ENCODE results near the gene ADIPOR2. TPM values are rescaled to one million over a fixed set of nuclear protein-coding genes. Genes with fewer than 3 reads are reported as not detected.
A peak's percentile ranks its signal among the peaks of the same experiment; 100 is the strongest.

ADIPOR2 gene
- total RNA-seq, 2 donors from 2014 or later: 35.3 to 45.5 TPM

GRCh38 chr12:1796515-1797010 is 105.7 kb downstream of the ADIPOR2 start:
- DNase-seq (ENCODE audit: low spot score in 2 of 2): peak; percentile 58 to 73
- peak; percentile 39 to 57 for ATAC-seq
- no peaks in the 10 kb centered on the region for H3K9me3 Mint-ChIP-seq
- H3K36me3 Mint-ChIP-seq: no peaks in the 10 kb centered on the region
- H3K27ac Mint-ChIP-seq: peak overlapping the region; percentile 92 to 94

- peak in 1 of 2 donors; percentile 58 for DNase-seq (ENCODE audit: low spot score in 2 of 2)
- H3K27ac Mint-ChIP-seq: peak overlapping the region; percentile 93 to 94
- H3K36me3 Mint-ChIP-seq: no peaks in the 10 kb centered on the region
- ATAC-seq: peak; percentile 14 to 39
- H3K9me3 Mint-ChIP-seq: no peaks in the 10 kb centered on the region
Measured at GRCh38 chr12:1797011-1797901, 106.4 kb downstream of the ADIPOR2 start.

GRCh38 chr12:1797991-1798640 is 107.2 kb downstream of the ADIPOR2 start:
- ATAC-seq (no peak), DNase-seq (ENCODE audit: low spot score in 2 of 2) (peak in 1 of 2 donors; percentile 59)
- Mint-ChIP-seq H3K9me3 (no peaks in the 10 kb centered on the region), H3K36me3 (no peaks in the 10 kb centered on the region), H3K27ac (no peak overlapping the region)

GRCh38 chr12:1798641-1799020 is 107.8 kb downstream of the ADIPOR2 start:
- H3K9me3 Mint-ChIP-seq: no peaks in the 10 kb centered on the region
- H3K27ac Mint-ChIP-seq: no peak overlapping the region
- DNase-seq (ENCODE audit: low spot score in 2 of 2) (peak in 1 of 2 donors; percentile 52), ATAC-seq (no peak)
- H3K36me3 Mint-ChIP-seq: no peaks in the 10 kb centered on the region

DNA sequence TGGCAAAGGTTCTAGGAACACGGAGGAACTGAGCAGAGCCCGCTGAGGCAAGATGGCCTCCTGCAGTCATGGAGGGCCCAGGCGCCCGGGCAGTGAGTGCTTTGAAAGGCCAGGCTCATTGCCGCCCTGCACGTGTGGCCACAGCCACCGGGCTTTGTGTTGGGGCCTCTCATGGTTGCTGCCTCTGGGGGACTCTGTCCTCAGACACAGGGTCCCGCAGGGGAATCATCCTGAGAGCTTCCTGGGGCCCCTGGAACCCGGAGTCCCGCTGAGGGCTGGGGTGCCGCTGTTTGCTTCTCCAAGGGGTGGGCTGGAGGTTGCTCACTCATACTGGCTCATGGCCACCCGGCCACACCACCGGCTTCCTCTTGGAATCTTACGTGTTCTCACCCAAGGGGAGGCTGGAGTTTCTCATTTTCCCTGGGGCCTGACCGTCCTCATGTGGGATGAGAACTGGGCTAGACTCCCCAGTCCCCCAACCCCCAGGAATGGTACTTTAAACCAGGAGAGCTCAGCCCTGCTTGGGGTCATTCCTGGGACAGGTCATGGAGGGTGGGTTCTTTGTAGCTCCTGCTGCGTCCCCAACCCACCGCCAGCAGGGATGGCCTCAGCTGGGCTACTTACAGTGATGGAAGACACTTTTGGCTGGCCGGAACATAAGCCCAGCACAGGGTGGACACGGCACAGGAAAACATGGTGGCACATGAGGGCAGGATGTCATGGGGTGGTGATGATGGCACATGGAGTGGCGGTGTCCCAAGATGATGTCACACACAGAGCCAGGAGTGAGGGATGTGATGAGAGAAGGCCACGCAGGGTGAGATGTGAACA is 108.4 kb downstream of the ADIPOR2 start:
- ATAC-seq (no peak), DNase-seq (ENCODE audit: low spot score in 2 of 2) (peak in 1 of 2 donors; percentile 56)
- Mint-ChIP-seq H3K36me3 (no peaks in the 10 kb centered on the region), H3K9me3 (peaks cover under 1 to 1% of the 10 kb centered on the region in 2 donors), H3K27ac (no peak overlapping the region)

- DNase-seq (ENCODE audit: low spot score in 2 of 2) (peak in 1 of 2 donors; percentile 50), ATAC-seq (no peak)
- H3K27ac Mint-ChIP-seq: no peak overlapping the region
- peaks cover 4 to 5% of the 10 kb centered on the region in 2 donors for H3K9me3 Mint-ChIP-seq
- H3K36me3 Mint-ChIP-seq: no peaks in the 10 kb centered on the region
Measured at GRCh38 chr12:1799882-1800400, 109.1 kb downstream of the ADIPOR2 start.

DNA sequence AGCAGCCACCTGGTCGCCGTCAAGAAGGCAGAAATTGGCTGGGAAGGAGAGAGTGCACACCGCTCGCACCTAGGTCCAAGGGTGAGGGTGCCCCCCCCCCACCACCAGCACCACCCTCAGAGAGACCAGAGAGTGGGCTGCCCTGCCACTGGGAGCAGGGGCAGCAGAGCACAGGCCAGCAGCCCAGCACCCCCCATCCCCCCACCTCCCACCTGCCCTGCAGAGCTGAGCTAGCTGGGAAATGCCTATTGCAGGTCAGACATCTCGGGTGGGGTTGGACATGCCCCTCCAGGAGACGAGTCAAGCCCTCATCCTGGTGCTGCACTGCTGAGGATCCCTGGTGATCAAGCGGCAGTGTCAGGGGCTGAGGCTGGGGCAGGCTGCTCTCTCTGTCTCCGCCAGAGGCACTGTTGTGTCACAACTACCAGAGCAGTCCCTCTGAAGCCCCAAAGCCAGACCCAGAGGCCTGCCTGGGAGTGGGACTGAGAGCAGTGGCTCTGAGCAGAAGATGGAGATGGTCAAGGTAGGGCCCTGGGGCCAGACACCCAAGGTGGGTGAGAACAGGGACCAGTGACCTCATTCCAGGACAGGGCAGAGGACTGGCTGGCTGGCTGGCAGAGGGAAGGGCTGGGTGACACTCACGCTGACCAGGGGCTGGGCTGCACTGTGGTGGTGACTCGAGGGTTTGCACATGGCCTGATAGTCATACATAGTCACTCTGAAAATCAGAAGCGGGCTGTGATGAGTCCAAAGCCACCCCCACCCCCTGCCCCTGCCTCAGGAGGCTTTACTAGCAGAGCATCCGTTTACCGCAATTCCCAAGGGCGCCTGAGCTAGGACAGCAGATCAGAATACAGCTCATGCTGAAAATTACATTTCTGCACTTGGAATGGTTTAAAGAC is 109.8 kb downstream of the ADIPOR2 start:
- no peaks in the 10 kb centered on the region for H3K36me3 Mint-ChIP-seq
- peaks cover 4 to 5% of the 10 kb centered on the region in 2 donors for H3K9me3 Mint-ChIP-seq
- ATAC-seq (no peak), DNase-seq (ENCODE audit: low spot score in 2 of 2) (peak in 1 of 2 donors; percentile 51)
- H3K27ac Mint-ChIP-seq: no peak overlapping the region

DNA sequence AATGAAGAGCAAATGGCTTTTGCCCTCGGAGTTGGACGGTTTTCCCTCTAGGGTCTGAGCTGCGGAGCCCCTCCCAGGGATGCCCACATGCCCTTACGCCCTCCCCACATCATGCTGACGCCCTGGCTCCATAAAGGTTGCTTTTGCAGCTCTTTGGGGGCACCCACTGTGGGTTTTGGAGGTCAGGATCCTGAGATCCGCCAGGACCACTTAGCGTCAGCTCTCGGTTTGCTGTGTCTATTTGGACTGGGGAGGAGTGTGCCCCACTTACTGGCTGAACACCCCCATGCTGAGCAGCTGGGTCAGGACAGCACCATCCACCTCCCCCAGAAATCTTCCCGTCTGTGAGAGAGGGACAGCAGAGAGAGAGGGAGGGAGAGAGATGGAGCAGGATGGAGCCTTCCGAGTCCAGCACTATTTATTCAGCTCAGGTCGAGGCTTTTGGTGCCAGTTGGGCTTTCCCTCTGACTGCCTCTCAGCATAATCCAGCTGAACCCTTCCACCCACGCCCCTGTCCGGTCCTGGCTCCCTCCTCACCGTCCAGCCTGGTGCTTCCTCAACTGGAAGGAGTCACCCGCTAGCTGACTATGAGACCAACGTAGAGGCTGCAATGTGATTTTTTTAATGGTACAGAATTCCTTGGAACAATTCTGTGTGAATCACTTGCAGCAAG is 110.6 kb downstream of the ADIPOR2 start:
- H3K27ac Mint-ChIP-seq: no peak overlapping the region
- no peak for ATAC-seq
- no peaks in the 10 kb centered on the region for H3K36me3 Mint-ChIP-seq
- no peak for DNase-seq (ENCODE audit: low spot score in 2 of 2)
- H3K9me3 Mint-ChIP-seq: peaks cover 4 to 5% of the 10 kb centered on the region in 2 donors

DNA sequence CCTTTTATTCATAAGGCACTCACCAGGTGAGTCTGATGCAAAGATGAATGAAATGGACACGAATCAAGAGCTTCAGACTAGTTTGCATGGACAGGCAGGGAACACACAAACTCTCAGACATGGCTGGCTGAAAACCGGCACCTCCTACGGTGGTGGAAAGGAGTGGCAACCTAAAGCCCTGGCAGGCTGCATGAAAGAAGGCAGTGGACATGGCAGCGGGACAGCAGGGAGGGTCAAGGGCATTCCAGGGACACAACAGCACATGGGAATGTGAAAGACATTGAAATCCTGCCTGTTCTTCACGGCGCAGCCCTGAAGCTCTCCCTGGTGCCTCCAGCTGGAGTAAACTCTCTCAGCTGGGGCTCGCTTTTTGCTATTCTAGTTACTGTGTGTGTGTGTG is 112.9 kb downstream of the ADIPOR2 start:
- Mint-ChIP-seq H3K36me3 (no peaks in the 10 kb centered on the region), H3K9me3 (peaks cover 4 to 5% of the 10 kb centered on the region in 2 donors), H3K27ac (no peak overlapping the region)
- peak in 1 of 2 donors; percentile 51 for DNase-seq (ENCODE audit: low spot score in 2 of 2)
- ATAC-seq: no peak

GRCh38 chr12:1804545-1805332 is 113.9 kb downstream of the ADIPOR2 start:
- Mint-ChIP-seq H3K36me3 (no peaks in the 10 kb centered on the region), H3K9me3 (peaks cover 4 to 5% of the 10 kb centered on the region in 2 donors), H3K27ac (peak overlapping the region; percentile 92 to 95)
- peak; percentile 84 to 85 for DNase-seq (ENCODE audit: low spot score in 2 of 2)
- peak; percentile 96 to 97 for ATAC-seq

DNA sequence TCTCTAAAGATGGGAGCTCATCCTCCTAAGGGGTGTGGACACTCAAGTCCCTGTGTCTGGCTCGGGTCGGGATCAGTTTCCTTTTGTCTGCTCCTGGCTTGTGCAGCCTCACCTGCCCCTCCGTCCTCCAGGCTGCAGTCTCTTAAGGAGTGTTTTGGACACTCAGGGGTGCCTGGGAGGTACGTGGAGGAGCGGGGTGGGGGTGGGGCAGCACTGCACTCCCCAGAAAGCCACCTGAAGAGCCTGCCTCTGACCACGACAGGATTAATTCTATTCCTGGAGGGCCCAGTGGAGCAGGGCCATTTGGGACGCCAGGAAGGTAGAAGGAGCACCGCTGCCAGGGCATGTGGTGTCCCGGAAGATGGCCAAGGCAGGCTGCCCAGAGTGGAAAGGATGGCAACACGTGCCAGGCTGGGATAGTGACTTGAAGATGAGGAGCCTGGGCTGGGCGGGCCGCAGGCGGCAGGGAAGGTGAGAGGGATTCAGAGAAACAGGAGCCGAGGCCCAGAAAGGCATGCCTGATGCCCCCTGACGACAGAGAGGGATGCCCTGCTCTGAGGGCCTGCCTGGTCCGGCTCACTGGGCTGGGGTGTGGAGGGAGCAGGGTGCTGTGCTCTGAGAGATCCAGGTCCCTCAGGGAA is 114.7 kb downstream of the ADIPOR2 start:
- H3K36me3 Mint-ChIP-seq: no peaks in the 10 kb centered on the region
- ATAC-seq (no peak), DNase-seq (ENCODE audit: low spot score in 2 of 2) (no peak)
- peak overlapping the region in 1 of 2 donors; percentile 95 for H3K27ac Mint-ChIP-seq
- peaks cover 4 to 5% of the 10 kb centered on the region in 2 donors for H3K9me3 Mint-ChIP-seq

GRCh38 chr12:1806301-1807086 is 115.6 kb downstream of the ADIPOR2 start:
- H3K36me3 Mint-ChIP-seq: no peaks in the 10 kb centered on the region
- no peak for ATAC-seq
- peak overlapping the region in 1 of 2 donors; percentile 95 for H3K27ac Mint-ChIP-seq
- DNase-seq (ENCODE audit: low spot score in 2 of 2): no peak
- H3K9me3 Mint-ChIP-seq: peaks cover 4 to 5% of the 10 kb centered on the region in 2 donors

All from activated naive CD4-positive, alpha-beta T cell treated with anti-CD3 and anti-CD28 coated beads, Interleukin-2, amount 50 U/mL, for 72 hours (primary cell).